ENCODE measurements around the gene IL17C.
"Not testable (repeated sequence)": the region's sequence is repeated elsewhere in the genome, so short reads cannot be mapped to it uniquely, and the experiment has no call there.

The IL17C gene

GRCh38 chr16:88653101-88653500 lies 14.7 kb downstream of the IL17C start:
- DNase-seq (ENCODE audit: low read depth, low spot score): no peak
- H3K4me3 ChIP-seq (ENCODE audit: low read length): no peak overlapping the region

DNA sequence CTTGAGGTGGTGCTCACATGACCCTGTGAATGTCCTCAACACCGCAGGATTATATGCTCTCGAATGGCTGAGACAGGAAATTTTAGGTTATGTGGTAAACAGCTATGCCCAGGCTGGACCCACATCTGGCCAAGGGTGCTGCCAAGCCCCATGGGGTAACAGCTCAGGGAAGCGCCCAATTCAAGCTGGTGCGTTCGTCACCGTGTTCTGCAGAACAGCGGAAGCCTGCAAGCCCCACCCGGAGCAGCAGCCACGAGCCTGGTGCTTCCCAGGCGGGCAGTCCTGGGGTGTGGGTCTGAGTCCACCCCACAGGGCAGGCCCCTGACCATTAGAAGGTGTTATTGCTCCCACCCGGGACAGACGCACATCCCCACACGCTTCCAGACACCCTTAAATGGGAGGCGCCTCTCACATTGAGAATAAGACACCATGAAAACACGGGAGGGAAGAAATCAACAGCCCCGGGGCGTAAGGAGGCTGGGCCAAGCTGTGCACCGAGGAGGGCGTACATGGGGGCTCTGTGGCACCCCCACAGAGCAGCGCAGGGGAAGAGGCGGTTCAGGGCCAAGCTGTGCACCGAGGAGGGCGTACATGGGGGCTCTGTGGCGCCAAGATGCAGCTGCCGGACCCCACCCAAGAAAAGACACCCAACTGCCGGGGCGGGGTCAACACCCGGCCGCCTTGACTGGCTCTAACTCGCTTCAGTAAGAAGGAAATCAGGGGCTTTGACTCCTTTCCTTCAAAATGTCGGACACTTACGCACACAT lies 15.4 kb downstream of the IL17C start:
- H3K4me3 ChIP-seq (ENCODE audit: low read length): no peak overlapping the region

DNA sequence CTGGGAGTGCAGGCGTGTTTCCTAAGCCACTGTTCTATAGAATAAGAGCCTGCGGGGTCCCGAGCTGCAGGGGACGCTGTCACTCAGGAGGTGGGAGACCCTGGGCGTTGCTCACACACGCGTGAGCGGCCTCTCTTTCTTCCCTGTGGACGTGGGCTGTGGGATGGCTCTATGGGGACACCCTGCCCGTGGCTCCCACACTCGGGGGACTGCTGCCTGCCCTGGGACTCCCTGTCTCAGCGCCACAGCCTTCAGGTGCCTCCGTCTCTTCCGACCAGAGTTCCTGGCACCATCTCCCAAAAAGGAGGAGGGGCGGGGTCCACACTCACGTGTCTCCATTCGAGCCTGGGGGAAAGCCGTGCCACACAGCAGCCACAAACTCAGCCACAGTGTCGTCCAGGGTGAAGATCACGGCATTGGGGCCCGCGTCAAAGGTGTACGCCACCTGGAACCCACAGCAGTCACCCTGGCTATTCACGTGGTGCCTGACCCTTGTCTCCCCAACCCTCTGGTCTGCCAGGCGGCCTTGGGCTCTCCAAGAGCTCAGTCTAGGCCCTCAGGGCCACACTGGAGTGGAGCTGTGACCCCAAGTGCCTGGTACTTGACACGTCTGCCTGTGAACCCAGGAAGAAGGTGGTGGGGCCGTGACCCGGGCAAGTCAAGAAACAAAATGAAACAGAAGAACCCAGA lies 16.1 kb downstream of the IL17C start:
- no peak overlapping the region for H3K4me3 ChIP-seq (ENCODE audit: low read length)
- no peak for DNase-seq (ENCODE audit: low read depth, low spot score)

More for the DNA sequence above, 15.4 kb downstream of the IL17C start:
- no peak for DNase-seq (ENCODE audit: low read depth, low spot score)

- no peak for DNase-seq (ENCODE audit: low read depth, low spot score)
- H3K4me3 ChIP-seq (ENCODE audit: low read length): no peak overlapping the region
Observed at GRCh38 chr16:88655053-88655732, 16.8 kb downstream of the IL17C start.

- H3K4me3 ChIP-seq (ENCODE audit: low read length): no peak overlapping the region
- DNase-seq (ENCODE audit: low read depth, low spot score): no peak
Observed at GRCh38 chr16:88655733-88656281, 17.4 kb downstream of the IL17C start.

GRCh38 chr16:88656291-88656980 lies 18.1 kb downstream of the IL17C start:
- H3K4me3 ChIP-seq (ENCODE audit: low read length): no peak overlapping the region
- no peak for DNase-seq (ENCODE audit: low read depth, low spot score)

GRCh38 chr16:88657371-88657770 lies 19.0 kb downstream of the IL17C start:
- no peak overlapping the region for H3K4me3 ChIP-seq (ENCODE audit: low read length)
- DNase-seq (ENCODE audit: low read depth, low spot score): no peak

- DNase-seq (ENCODE audit: low read depth, low spot score): no peak
- no peak overlapping the region for H3K4me3 ChIP-seq (ENCODE audit: low read length)
Observed at GRCh38 chr16:88658714-88659113, 20.3 kb downstream of the IL17C start.

DNA sequence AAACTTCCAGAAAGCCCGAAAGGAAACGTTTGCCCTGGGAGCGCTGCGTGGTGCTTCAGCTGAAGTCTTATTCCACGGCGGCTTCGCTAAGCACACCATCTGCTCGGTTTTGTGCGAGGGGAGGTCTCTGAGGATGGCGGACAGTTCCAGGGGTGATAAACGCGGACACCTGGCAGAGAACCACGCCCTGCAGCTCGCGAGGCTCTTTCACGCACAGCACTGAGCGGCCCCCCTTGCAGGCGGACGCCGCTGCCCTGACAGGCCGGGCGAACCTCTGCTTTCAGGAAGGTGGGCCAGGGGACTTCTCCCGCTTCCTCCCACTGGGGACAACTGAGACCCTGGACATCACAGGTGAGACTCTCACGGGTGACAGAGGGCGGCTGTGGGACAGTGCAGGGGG lies 20.8 kb downstream of the IL17C start:
- no peak overlapping the region for H3K4me3 ChIP-seq (ENCODE audit: low read length)
- no peak for DNase-seq (ENCODE audit: low read depth, low spot score)

DNA sequence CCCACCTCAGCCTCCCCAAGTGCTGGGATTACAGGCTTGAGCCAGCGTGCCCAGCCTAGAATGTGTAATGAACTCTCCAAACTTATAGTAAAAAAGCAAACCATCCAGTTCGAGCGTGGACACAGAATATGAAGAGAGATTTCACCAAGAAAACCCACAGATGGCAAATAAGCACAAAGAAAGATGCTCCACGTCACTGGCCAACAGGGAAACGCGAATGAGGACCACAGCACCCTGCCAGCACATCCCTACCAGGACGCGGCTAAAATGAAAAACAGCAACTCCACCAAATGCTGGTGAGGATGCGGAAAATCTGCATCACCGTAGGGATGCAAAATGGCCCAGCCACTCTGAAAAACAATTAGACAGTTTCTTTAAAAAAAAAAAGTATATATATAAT lies 23.1 kb downstream of the IL17C start:
- no peak overlapping the region for H3K4me3 ChIP-seq (ENCODE audit: low read length)
- DNase-seq (ENCODE audit: low read depth, low spot score): no peak

- H3K4me3 ChIP-seq (ENCODE audit: low read length): peak overlapping the region; percentile 88
- no peak for DNase-seq (ENCODE audit: low read depth, low spot score)
Observed at GRCh38 chr16:88662222-88662842, 24.0 kb downstream of the IL17C start.

DNA sequence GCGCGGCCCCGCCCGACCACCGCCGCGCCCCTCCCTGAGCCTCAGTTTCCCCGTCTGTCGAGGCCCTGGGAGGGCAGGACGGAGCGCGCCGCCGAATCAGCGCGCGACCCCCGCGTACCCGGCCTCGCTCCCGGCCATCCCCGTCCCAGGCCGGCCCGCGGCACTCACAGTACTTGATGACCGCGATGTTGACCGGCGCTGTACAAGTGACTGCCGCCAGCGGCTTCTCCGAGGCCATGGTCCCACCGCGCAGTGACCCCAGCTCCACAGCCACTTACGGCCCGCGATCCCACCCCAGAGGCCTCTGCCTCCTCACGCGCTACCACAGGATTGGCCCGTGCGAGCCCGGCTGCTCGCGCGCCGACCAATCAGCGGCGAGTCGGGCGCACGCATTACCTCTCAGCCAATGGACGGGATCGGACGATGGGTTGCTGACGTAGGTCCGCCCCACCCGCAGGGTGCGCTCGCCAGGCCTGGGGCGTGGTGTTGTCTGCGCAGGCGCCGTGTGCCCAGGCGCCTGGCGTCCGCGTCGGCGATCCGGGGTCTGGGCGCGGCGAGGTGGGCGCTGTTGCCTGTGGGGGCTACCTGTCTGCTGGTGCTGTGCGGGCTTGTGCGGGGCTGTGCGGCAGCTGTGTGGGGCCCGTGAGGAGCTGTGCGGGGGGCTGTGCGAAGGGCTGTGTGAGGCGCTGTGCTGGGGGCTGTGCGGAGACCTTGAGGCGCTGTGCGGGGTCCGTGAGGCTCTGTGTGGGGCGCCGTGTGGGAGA lies 24.7 kb downstream of the IL17C start, which contains the start of gene MVD:
MVD (minus strand) TSS at position 249 of the 764 bp plus-strand sequence; CDS start at position 238, 11 bp downstream.
- DNase-seq (ENCODE audit: low read depth, low spot score): peak; percentile 95

DNA sequence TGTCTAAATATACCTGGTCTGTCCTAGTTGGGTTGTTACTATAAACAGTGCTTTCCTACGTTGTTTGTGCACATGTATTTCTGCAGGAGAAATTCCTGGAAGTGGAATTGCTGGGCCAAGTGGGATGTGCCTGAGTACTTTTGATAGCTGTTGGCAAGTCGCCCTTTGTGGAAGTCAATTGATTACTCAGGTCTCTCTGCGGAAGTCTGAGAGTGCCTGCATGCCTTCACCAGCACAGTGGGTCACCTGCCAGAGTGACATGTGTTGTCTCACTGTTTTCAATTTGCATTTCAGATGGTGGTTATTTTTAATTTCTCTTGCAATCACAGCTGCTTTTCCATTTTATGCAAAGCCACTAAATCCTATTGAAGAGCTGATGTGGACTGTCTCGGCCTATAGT lies 26.8 kb downstream of the IL17C start:
- DNase-seq (ENCODE audit: low read depth, low spot score): no peak
- H3K4me3 ChIP-seq (ENCODE audit: low read length): no peak overlapping the region

More for the DNA sequence above, 24.7 kb downstream of the IL17C start, which contains the start of gene MVD:
- peak within 1 kb of the TSS; percentile 88 for H3K4me3 ChIP-seq (ENCODE audit: low read length)

DNA sequence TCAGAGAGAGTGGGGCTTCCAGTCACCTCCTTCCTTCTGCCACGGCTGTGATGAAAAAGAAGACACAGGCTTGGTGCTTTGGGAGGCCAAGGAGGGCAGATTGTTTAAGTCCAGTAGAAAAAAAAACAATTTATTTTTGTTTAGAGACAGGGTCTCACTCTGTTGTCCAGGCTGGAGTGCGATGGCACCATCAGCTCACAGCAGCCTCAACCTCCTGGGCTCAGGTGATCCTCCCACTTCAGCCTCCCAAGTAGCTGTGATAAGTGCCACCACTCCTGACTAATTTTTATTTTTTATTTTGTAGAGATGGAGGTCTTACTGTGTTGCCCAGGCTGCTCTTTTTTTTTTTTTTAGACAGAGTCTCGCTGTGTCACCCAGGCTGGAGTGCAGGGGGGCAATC lies 27.2 kb downstream of the IL17C start:
- no peak for DNase-seq (ENCODE audit: low read depth, low spot score)
- no peak overlapping the region for H3K4me3 ChIP-seq (ENCODE audit: low read length)

- H3K4me3 ChIP-seq (ENCODE audit: low read length): no peak overlapping the region
- DNase-seq (ENCODE audit: low read depth, low spot score): no peak
Observed at GRCh38 chr16:88667461-88667860, 29.1 kb downstream of the IL17C start.

DNA sequence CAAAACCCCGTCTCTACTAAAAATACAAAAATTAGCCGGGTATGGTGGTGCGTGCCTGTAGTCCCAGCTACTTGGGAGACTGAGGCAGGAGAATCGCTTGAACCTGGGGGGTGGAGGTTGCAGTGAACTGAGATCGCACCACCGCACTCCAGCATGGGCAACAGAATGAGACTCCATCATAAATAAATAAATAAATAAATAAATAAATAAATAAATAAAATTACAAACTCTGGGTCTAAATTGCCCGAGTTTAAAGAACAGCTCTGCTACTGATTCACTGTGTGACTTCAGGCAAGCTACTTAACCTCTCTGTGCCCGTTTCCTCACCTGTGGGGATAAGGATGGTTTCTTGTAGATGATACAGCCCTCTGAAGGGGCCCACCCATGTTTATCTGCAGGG lies 31.1 kb downstream of the IL17C start:
- not testable (repeated sequence) for H3K4me3 ChIP-seq (ENCODE audit: low read length); DNase-seq (ENCODE audit: low read depth, low spot score)

DNA sequence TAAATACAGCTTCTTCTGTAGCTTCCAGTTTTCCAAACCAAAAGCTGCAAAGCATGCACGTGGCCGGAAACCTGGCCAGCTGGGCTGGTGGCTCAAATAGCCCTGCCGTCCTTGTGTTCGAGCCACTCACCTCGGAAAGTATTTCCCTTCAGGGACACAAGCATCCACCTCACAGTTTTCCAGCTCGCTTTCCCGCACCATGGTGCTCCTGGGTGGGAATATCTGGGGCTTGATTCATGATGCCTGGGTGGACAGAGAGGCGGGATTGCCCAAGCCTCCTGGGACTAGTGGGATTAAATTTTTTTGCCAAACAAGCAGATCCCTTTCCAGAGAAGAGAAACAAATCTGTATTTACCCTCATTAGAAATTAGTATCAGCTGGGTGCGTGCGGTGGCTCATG lies 31.6 kb downstream of the IL17C start:
- no peak for DNase-seq (ENCODE audit: low read depth, low spot score)
- no peak overlapping the region for H3K4me3 ChIP-seq (ENCODE audit: low read length)

- no peak overlapping the region for H3K4me3 ChIP-seq (ENCODE audit: low read length)
- no peak for DNase-seq (ENCODE audit: low read depth, low spot score)
Observed at GRCh38 chr16:88671806-88672205, 33.4 kb downstream of the IL17C start.
